H9 (cell line): ENCODE measurements around the gene CHST15. TPM values are rescaled to one million over a fixed set of nuclear protein-coding genes. Genes with fewer than 3 reads are reported as not detected.

Experiments used
- DNase-seq: peaks from one replicate; pipeline ENCODE4 v3.0.0-alpha.2; 2017
- H2AFZ ChIP-seq: one replicate; pipeline ENCODE4 v1.6.1; 2013; ENCODE audit warnings: mild to moderate bottlenecking, low read length, control low read depth, moderate library complexity
- H2AK5ac ChIP-seq: 2 replicates; pipeline ENCODE4 v1.6.1; 2013; ENCODE audit warnings: low read length, control low read depth, mixed read lengths; ENCODE audit not compliant: insufficient read length
- H2BK120ac ChIP-seq: one replicate; pipeline ENCODE4 v1.6.1; 2013; ENCODE audit warnings: low read depth, mild to moderate bottlenecking, low read length, control low read depth, inconsistent platforms; ENCODE audit not compliant: poor library complexity, severe bottlenecking
- H2BK12ac ChIP-seq: 2 replicates; pipeline ENCODE4 v1.6.1; 2013; ENCODE audit warnings: low read length, control low read depth, mixed read lengths, low read depth; ENCODE audit not compliant: insufficient read length
- H2BK15ac ChIP-seq: 2 replicates; pipeline ENCODE4 v1.6.1; 2013; ENCODE audit warnings: low read depth, low read length, control low read depth
- H2BK20ac ChIP-seq: one replicate; pipeline ENCODE4 v1.6.1; 2013; ENCODE audit warnings: low read depth, mild to moderate bottlenecking, low read length, control low read depth, inconsistent platforms; ENCODE audit not compliant: poor library complexity, severe bottlenecking
- H2BK5ac ChIP-seq: 2 replicates; pipeline ENCODE4 v1.6.1; 2013; ENCODE audit warnings: low read length, control low read depth, mixed read lengths; ENCODE audit not compliant: insufficient read length
- H3K14ac ChIP-seq: 2 replicates; pipeline ENCODE4 v1.6.1; 2013; ENCODE audit warnings: low read length, control low read depth; ENCODE audit not compliant: insufficient read depth
- H3K18ac ChIP-seq: 2 replicates; pipeline ENCODE4 v1.6.1; 2013; ENCODE audit warnings: low read depth, mild to moderate bottlenecking, mixed read lengths, low read length, control low read depth; ENCODE audit not compliant: insufficient read length
- H3K23ac ChIP-seq: 2 replicates; pipeline ENCODE4 v1.6.1; 2013; ENCODE audit warnings: low read length, control low read depth, mixed read lengths, low read depth; ENCODE audit not compliant: insufficient read length
- H3K23me2 ChIP-seq: 2 replicates; pipeline ENCODE4 v1.6.1; 2013; ENCODE audit warnings: low read depth, mild to moderate bottlenecking, mixed read lengths, low read length, control low read depth; ENCODE audit not compliant: insufficient read length, poor library complexity, severe bottlenecking
- H3K27ac ChIP-seq: 2 replicates; pipeline ENCODE4 v1.5.1; 2013; ENCODE audit warnings: low read length, control low read depth, mixed read lengths, low read depth; ENCODE audit not compliant: insufficient read length
- H3K27me3 ChIP-seq: 2 replicates; pipeline ENCODE4 v1.6.1; 2013; ENCODE audit warnings: low read length, control low read depth, inconsistent platforms; ENCODE audit not compliant: insufficient read depth
- H3K4ac ChIP-seq: 2 replicates; pipeline ENCODE4 v1.6.1; 2013; ENCODE audit warnings: low read depth, mild to moderate bottlenecking, control low read depth, inconsistent platforms, low read length, moderate library complexity
- H3K4me1 ChIP-seq: 2 replicates; pipeline ENCODE4 v1.6.1; 2013; ENCODE audit warnings: low read length, control low read depth, inconsistent platforms; ENCODE audit not compliant: insufficient read depth
- H3K4me2 ChIP-seq: 2 replicates; pipeline ENCODE4 v1.6.1; 2013; ENCODE audit warnings: low read length, control low read depth, mixed read lengths; ENCODE audit not compliant: insufficient read length, insufficient read depth
- H3K56ac ChIP-seq: 2 replicates; pipeline ENCODE4 v1.6.1; 2013; ENCODE audit warnings: low read depth, mild to moderate bottlenecking, mixed read lengths, low read length, control low read depth; ENCODE audit not compliant: insufficient read length
- H3K79me1 ChIP-seq: 2 replicates; pipeline ENCODE4 v1.6.1; 2013; ENCODE audit warnings: low read depth, mild to moderate bottlenecking, moderate library complexity, low read length, control low read depth, inconsistent platforms; ENCODE audit not compliant: insufficient read depth, poor library complexity, severe bottlenecking
- H3K79me2 ChIP-seq: 2 replicates; pipeline ENCODE4 v1.6.1; 2013; ENCODE audit warnings: low read length, control low read depth, inconsistent platforms; ENCODE audit not compliant: insufficient read depth
- H3K9ac ChIP-seq: 2 replicates; pipeline ENCODE4 v1.6.1; 2013; ENCODE audit warnings: low read length, control low read depth, mixed read lengths; ENCODE audit not compliant: insufficient read length; ENCODE audit errors: extremely low read depth
- H3K9me3 ChIP-seq: one replicate; pipeline ENCODE4 v1.6.1; 2013; ENCODE audit warnings: low read depth, low read length, inconsistent platforms; ENCODE audit not compliant: control insufficient read depth
- H3T11ph ChIP-seq: one replicate; pipeline ENCODE4 v1.6.1; 2013; ENCODE audit warnings: mild to moderate bottlenecking, low read length, control low read depth, inconsistent platforms
- H4K20me1 ChIP-seq: one replicate; pipeline ENCODE4 v1.6.1; 2013; ENCODE audit not compliant: control insufficient read depth, insufficient read length, insufficient read depth
- H4K5ac ChIP-seq: 2 replicates; pipeline ENCODE4 v1.6.1; 2013; ENCODE audit warnings: low read depth, mild to moderate bottlenecking, mixed read lengths, low read length, control low read depth; ENCODE audit not compliant: insufficient read length
- H4K8ac ChIP-seq: replicated peaks from 2 replicates; pipeline ENCODE4 v1.6.1; 2013; ENCODE audit warnings: low read length, control low read depth, mixed read lengths, low read depth; ENCODE audit not compliant: insufficient read length
- H4K91ac ChIP-seq: 2 replicates; pipeline ENCODE4 v1.6.1; 2013; ENCODE audit warnings: low read depth, mild to moderate bottlenecking, moderate library complexity, mixed read lengths, low read length, control low read depth; ENCODE audit not compliant: insufficient read length
- H3K27ac Mint-ChIP-seq, 3 experiments: 2 replicates in 2 of 3; 3 replicates in 1 of 3; pipeline ENCODE4 v1.8.0; 2020 to 2021; ENCODE audit warnings: mixed read lengths in 3 of 3, mild to moderate bottlenecking in 1 of 3, moderate library complexity in 1 of 3
- H3K27me3 Mint-ChIP-seq: 2 replicates; pipeline ENCODE4 v1.8.0; 2021; ENCODE audit warnings: low read depth, mild to moderate bottlenecking, moderate library complexity, mixed read lengths
- H3K36me3 Mint-ChIP-seq, 3 experiments: 2 replicates in 2 of 3; 3 replicates in 1 of 3; pipeline ENCODE4 v1.8.0; 2020 to 2021; ENCODE audit warnings: low read depth in 3 of 3, mixed read lengths in 3 of 3; ENCODE audit not compliant: insufficient read depth in 1 of 3
- H3K4me1 Mint-ChIP-seq, 2 experiments: 2 replicates each; pipeline ENCODE4 v1.8.0; 2020; ENCODE audit warnings: mixed read lengths in 2 of 2
- H3K4me3 Mint-ChIP-seq, 2 experiments: 2 replicates in 1 of 2; 3 replicates in 1 of 2; pipeline ENCODE4 v1.8.0; 2020 to 2021; ENCODE audit warnings: mild to moderate bottlenecking in 2 of 2, mixed read lengths in 2 of 2, moderate library complexity in 1 of 2
- H3K9me3 Mint-ChIP-seq, 2 experiments: 2 replicates in 1 of 2; 3 replicates in 1 of 2; pipeline ENCODE4 v1.8.0; 2020; ENCODE audit warnings: mild to moderate bottlenecking in 2 of 2, mixed read lengths in 2 of 2, moderate library complexity in 1 of 2
- WGBS: extraction: QIAGEN DNeasy Blood & Tissue Kit; methylation state at CpG from one replicate; pipeline ENCODE4 v1.1.7; 2013; ENCODE audit warnings: missing lambda C conversion rate, low lambda C conversion rate, mixed read lengths; ENCODE audit not compliant: insufficient read length; ENCODE audit errors: extremely low coverage; 5-methylcytosine and 5-hydroxymethylcytosine counted together
- total RNA-seq: library from RNA; stranded (reverse); gene quantifications from 2 replicates; pipeline ENCODE4 v1.2.1, GENCODE V29; 2021
- TF ChIP-seq, protein P1 (sequence below): fragments of 200-600 bp; sonication (generic); conservative IDR thresholded peaks from 3 replicates; pipeline ENCODE4 v1.8.0; 2021; ENCODE audit warnings: antibody characterized with exemption, mild to moderate bottlenecking

Gene CHST15
- total RNA-seq, 1 experiment from 2014 or later, result 8.7 TPM

- Histone ChIP-seq H3K9me3 (no peaks in the 10 kb centered on the region), H2BK15ac (no peak overlapping the region), H3K4me1 (no peaks in the 10 kb centered on the region), H2BK120ac (no peak overlapping the region), H3K79me1 (no peaks in the 10 kb centered on the region), H4K20me1 (no peaks in the 10 kb centered on the region), H2BK12ac (no peak overlapping the region), H4K91ac (no peak overlapping the region), H2BK20ac (no peak overlapping the region), H2AK5ac (no peak overlapping the region), H2BK5ac (no peak overlapping the region), H3K56ac (no peak overlapping the region), H4K5ac (no peak overlapping the region), H3K27me3 (no peaks in the 10 kb centered on the region), H4K8ac (no peak overlapping the region), H3K4me2 (no peak overlapping the region), H3K14ac (no peak overlapping the region), H3K27ac (no peak overlapping the region), H3K9ac (no peak overlapping the region), H3K79me2 (no peaks in the 10 kb centered on the region), H3K18ac (no peak overlapping the region), H3T11ph (no peak overlapping the region), H3K4ac (no peak overlapping the region), H3K23ac (no peak overlapping the region), H3K23me2 (no peaks in the 10 kb centered on the region), H2AFZ (no peak overlapping the region)
- peaks cover 2% of the 10 kb centered on the region for H3K27me3 Mint-ChIP-seq
- no peak overlapping the region for H3K4me3 Mint-ChIP-seq
- H3K27ac Mint-ChIP-seq, result no peak overlapping the region
- H3K36me3 Mint-ChIP-seq, result no peaks in the 10 kb centered on the region
- H3K4me1 Mint-ChIP-seq, result peaks cover 0 to 7% of the 10 kb centered on the region in 2 experiments; a peak in 2 of 4 replicates
- WGBS, result 100% methylated on average over 1 of the region's 10 CpGs
- DNase-seq, result peak; percentile 57
- H3K9me3 Mint-ChIP-seq, result no peaks in the 10 kb centered on the region
- TF ChIP-seq, protein P1, sequence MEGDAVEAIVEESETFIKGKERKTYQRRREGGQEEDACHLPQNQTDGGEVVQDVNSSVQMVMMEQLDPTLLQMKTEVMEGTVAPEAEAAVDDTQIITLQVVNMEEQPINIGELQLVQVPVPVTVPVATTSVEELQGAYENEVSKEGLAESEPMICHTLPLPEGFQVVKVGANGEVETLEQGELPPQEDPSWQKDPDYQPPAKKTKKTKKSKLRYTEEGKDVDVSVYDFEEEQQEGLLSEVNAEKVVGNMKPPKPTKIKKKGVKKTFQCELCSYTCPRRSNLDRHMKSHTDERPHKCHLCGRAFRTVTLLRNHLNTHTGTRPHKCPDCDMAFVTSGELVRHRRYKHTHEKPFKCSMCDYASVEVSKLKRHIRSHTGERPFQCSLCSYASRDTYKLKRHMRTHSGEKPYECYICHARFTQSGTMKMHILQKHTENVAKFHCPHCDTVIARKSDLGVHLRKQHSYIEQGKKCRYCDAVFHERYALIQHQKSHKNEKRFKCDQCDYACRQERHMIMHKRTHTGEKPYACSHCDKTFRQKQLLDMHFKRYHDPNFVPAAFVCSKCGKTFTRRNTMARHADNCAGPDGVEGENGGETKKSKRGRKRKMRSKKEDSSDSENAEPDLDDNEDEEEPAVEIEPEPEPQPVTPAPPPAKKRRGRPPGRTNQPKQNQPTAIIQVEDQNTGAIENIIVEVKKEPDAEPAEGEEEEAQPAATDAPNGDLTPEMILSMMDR, result peak; percentile 67
Measured at GRCh38 chr10:124125305-124126116, 32.1 kb upstream of the CHST15 start.
